NCI-H2196 treated with DMSO at 0.1 percent for 48 hours (cell line): ENCODE results near the gene MAP3K21.

Experiments
- DNase-seq: peaks from one replicate; lab custom pipeline; 2025; ENCODE audit not compliant: unreplicated experiment; lab: John Stamatoyannopoulos, UW

MAP3K21 gene

GRCh38 chr1:233326319-233326718 is 1.2 kb upstream of the MAP3K21 start:
- no peak for DNase-seq

DNA sequence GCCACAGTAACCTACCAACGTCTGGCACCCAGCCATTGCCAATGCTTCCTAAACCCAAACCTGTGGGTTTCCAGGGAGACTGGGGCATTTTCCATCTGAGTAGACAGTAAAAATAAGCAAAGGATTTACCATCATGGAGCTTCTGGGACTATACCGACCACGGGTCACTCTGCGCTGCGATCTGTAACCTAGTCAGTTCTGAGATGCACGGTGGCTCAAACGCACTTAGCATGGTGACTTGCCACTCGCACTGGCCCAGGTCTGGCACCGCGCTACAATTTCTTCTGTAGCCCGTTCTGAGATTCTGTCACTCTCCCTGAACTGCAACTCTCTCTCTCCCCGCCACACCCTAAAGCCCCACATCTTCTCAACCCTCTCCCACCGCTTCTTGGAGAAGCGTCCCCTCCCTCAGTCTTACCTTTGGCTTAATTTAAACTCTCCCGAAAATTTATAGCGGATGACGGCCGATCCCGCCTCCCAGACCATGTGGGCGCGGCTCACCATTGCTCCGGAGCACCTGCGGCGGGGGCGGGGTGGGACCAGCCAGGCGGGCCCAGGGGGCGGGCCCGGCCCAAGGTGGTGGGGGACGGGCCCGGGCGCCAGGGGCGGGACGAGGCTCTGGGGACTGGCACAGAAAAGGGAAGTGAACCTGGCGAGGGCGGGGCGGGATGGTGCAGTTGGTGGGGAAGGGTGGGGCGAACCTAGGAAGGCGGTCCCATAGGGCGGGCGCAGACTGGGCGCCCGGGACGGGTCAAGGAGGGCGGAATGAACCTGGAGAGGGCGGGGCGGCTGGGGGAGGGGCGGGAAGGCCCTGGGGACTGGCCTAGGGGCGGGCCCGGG is 493 bp upstream of the MAP3K21 start:
- DNase-seq: peak; percentile 72

GRCh38 chr1:233328142-233328921 is 808 bp downstream of the MAP3K21 start:
- no peak for DNase-seq

GRCh38 chr1:233331676-233332519 is 4.4 kb downstream of the MAP3K21 start:
- no peak for DNase-seq

DNA sequence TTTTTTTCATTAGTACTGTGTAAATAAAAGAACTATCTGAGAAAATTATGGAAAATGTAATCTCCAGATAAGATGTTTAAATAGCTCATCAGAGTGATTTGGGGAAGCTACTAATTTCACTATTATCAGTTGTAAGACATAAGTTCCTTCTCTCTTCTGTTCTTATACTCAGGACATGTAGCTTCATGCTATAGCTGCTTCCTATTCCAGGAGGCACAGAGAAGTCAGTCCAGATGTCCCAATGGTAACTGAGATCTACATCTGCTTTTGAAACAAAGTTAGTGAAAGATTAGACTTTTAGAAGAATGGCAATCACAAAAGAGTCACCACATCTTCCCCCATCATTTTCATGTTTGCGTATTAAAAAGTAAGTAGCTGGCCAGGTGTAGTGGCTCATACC is 5.6 kb downstream of the MAP3K21 start:
- no peak for DNase-seq

DNA sequence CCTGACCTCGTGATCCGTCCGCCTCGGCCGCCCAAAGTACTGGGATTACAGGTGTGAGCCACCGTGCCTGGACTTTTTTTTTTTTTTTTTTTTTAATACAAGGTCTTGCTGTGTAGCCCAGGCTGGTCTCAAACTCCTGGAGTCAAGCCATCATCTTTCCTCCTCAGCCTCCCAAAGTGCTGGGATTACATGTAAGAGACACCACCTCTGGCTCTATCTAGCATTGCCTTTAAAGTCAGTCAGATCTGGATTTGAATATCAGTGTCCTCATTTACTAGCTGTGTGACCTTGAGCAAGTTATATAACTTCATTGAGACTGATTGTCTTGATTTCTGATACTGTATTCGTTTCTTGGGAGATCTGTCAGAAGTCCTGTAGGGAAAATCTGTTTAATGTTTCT is 6.6 kb downstream of the MAP3K21 start:
- no peak for DNase-seq

GRCh38 chr1:233336554-233337456 is 9.3 kb downstream of the MAP3K21 start:
- DNase-seq: no peak

DNA sequence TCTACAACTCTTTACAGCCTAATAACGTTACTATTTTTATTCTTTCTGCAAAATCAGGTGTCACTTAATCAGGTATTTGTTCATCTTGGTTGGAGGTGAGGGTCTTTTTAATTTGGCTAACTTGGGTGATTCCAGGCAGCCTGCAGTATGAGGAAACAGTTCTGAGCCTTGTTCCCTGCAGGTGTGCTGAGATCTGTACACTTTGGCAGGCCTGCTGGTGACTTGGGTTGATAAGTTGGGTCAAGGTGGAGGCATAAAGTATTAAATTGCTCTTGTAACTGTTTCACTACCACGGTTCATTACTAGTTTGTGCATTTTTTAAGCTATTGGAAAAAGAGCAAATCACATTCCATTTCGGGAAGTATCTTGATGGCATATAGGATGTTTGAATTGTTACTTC is 10.0 kb downstream of the MAP3K21 start:
- DNase-seq: no peak

- no peak for DNase-seq
Measured at GRCh38 chr1:233338102-233338501, 10.6 kb downstream of the MAP3K21 start.

- no peak for DNase-seq
Measured at GRCh38 chr1:233340031-233340555, 12.6 kb downstream of the MAP3K21 start.

- no peak for DNase-seq
Measured at GRCh38 chr1:233340966-233341516, 13.5 kb downstream of the MAP3K21 start.

GRCh38 chr1:233342086-233342485 is 14.6 kb downstream of the MAP3K21 start:
- no peak for DNase-seq

DNA sequence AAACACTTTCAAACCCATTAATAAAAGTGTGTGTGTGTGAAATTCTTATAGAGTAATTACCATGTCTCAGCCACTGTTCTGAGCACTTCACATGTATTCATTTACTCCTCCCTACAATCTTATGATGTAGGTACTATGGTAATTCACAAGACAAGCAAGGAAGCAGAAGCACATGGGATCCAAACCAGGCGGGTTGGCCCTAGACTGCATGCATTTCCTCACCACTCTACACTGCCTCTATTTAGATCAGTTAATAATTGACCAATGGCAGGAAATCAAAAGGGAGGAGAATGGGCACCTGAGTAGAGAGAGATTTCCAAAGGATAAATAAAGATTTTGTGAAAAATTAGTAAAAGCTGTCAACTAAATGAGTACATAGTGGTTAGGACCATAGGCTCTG is 15.7 kb downstream of the MAP3K21 start:
- no peak for DNase-seq

DNA sequence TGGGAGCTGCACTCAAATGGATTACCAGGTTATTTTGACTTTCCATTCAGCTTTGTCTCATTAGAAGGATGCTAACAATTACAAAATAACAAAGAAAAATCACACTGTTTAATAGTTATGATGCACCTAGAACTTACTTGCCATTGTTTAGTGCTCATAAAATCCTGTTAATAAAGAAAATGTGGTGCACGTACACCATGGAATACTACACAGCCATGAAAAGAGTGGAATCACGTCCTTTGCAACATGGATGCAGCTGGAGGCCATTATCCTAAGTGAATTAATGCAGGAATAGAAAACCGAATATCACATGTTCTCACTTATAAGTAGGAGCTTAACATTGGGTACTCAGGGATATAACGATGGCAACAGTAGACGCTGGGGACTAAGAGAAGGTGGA is 19.8 kb downstream of the MAP3K21 start:
- no peak for DNase-seq

- no peak for DNase-seq
Measured at GRCh38 chr1:233349137-233349536, 21.6 kb downstream of the MAP3K21 start.

GRCh38 chr1:233354983-233355382 is 27.5 kb downstream of the MAP3K21 start:
- no peak for DNase-seq

GRCh38 chr1:233355841-233356704 is 28.5 kb downstream of the MAP3K21 start:
- DNase-seq: no peak

GRCh38 chr1:233356705-233356987 is 29.1 kb downstream of the MAP3K21 start:
- no peak for DNase-seq
